CD4-positive, CD25-positive, alpha-beta regulatory T cell (primary cell): ENCODE data around the gene TMEM134. TPM values are rescaled to one million over a fixed set of nuclear protein-coding genes. Genes with fewer than 3 reads are reported as not detected.
A peak's percentile ranks its signal among the peaks of the same experiment; 100 is the strongest.
"Not testable (repeated sequence)": the region's sequence is repeated elsewhere in the genome, so short reads cannot be mapped to it uniquely, and the experiment has no call there.

Experiments used
- ATAC-seq, 2 donors: fragments of 150-1000 bp; cut with Tn5 transposase; one replicate each; pipeline ENCODE4 v1.10.0; 2021; ENCODE audit warnings: low read depth in 2 of 2, moderate number of reproducible peaks in 2 of 2, moderate library complexity in 1 of 2
- DNase-seq, 3 donors: peaks; one replicate each; pipeline versions ENCODE4 v3.0.0 to v3.0.0-alpha.2; 2012 to 2022; ENCODE audit warnings: mixed read lengths in 1 of 3
- H3K27ac ChIP-seq: one replicate; pipeline ENCODE4 v1.7.0; 2013; ENCODE audit warnings: mild to moderate bottlenecking, low read length; ENCODE audit not compliant: insufficient read depth, poor library complexity, severe bottlenecking
- H3K27me3 ChIP-seq: one replicate; pipeline ENCODE4 v1.7.0; 2013; ENCODE audit warnings: low read length; ENCODE audit not compliant: control insufficient read depth, insufficient read depth
- H3K36me3 ChIP-seq: one replicate; pipeline ENCODE4 v1.7.0; 2013; ENCODE audit warnings: mild to moderate bottlenecking, low read length, moderate library complexity; ENCODE audit not compliant: control insufficient read depth, insufficient read depth
- H3K4me1 ChIP-seq: 2 replicates; pipeline ENCODE4 v1.7.0; 2013; ENCODE audit warnings: mild to moderate bottlenecking, low read length; ENCODE audit not compliant: insufficient read depth, control insufficient read depth, poor library complexity, severe bottlenecking
- H3K4me3 ChIP-seq: one replicate; pipeline ENCODE4 v1.7.0; 2013; ENCODE audit warnings: low read depth, mild to moderate bottlenecking, low read length, moderate library complexity
- H3K9me3 ChIP-seq, 2 experiments: 1 replicate in 1 of 2; 2 replicates in 1 of 2; pipeline ENCODE4 v1.7.0; 2013; ENCODE audit warnings: low read length in 2 of 2, mild to moderate bottlenecking in 1 of 2, moderate library complexity in 1 of 2; ENCODE audit not compliant: control insufficient read depth in 2 of 2
- H3K27ac Mint-ChIP-seq, 3 donors: one replicate each; pipeline ENCODE4 v1.8.0; 2020 to 2022; ENCODE audit warnings: mild to moderate bottlenecking in 3 of 3, mixed read lengths in 3 of 3, moderate library complexity in 2 of 3
- H3K27me3 Mint-ChIP-seq: one replicate; pipeline ENCODE4 v1.8.0; 2022; ENCODE audit warnings: mild to moderate bottlenecking, mixed read lengths
- H3K36me3 Mint-ChIP-seq: one replicate; pipeline ENCODE4 v1.8.0; 2020; ENCODE audit warnings: mixed read lengths
- H3K4me1 Mint-ChIP-seq, 4 donors: one replicate each; pipeline ENCODE4 v1.8.0; 2020 to 2022; ENCODE audit warnings: mixed read lengths in 4 of 4, mild to moderate bottlenecking in 1 of 4
- H3K4me3 Mint-ChIP-seq, 4 donors: one replicate each; pipeline ENCODE4 v1.8.0; 2020 to 2022; ENCODE audit warnings: mild to moderate bottlenecking in 4 of 4, mixed read lengths in 4 of 4, moderate library complexity in 3 of 4
- H3K9me3 Mint-ChIP-seq, 7 donors: one replicate each; pipeline ENCODE4 v1.8.0; 2020 to 2022; ENCODE audit warnings: mixed read lengths in 7 of 7, mild to moderate bottlenecking in 3 of 7, moderate library complexity in 2 of 7
- polyA plus RNA-seq, 4 donors: library from polyadenylated mRNA; unstranded; fragments of 300-500 nt; fragmentation: Illumina TruSeq; gene quantifications; one replicate each; pipeline ENCODE4 v1.2.3, GENCODE V29; 2021
- total RNA-seq: library from RNA; stranded (reverse); gene quantifications from one replicate; pipeline ENCODE4 v1.2.3, GENCODE V29; 2022

Gene TMEM134
- total and polyA plus RNA-seq, 5 donors from 2014 or later: 48.7 to 228 (median 158) TPM

DNA sequence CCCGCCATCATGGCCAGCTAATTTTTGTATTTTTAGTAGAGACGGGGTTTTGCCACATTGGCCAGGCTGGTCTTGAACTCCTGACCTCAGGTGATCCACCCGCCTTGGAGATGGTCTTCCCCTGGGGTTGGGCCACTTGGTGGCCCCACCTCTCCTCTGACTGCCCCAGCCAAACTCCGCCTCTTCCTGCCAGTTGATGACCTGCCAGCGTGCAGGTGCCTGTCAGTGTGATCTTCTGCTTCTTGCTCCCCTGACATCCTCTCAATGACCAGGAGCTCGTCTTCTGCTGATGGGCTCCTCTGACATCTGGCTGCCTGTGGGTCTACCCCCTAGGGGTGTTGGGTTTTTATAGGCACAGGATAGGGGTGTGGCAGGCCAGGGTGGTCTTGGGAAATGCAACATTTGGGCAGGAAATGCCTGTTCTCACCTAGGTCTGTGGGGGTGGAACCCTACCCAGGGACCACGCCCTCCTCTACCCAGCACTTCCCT is 16.9 kb upstream of the TMEM134 start:
- Mint-ChIP-seq H3K27ac (peak overlapping the region; percentile 95 to 99 (median 99)), H3K4me1 (peaks cover 9 to 74% (median 51%) of the 10 kb centered on the region in 4 donors), H3K36me3 (peaks cover 18% of the 10 kb centered on the region), H3K4me3 (peak overlapping the region; percentile 85 to 97 (median 88))
- H3K27me3 ChIP-seq, H3K9me3 Mint-ChIP-seq, H3K27me3 Mint-ChIP-seq, ATAC-seq, H3K9me3 ChIP-seq: not testable (repeated sequence)
- peak overlapping the region; percentile 49 for H3K4me3 ChIP-seq
- H3K4me1 ChIP-seq: peaks cover 70% of the 10 kb centered on the region
- peaks cover 30% of the 10 kb centered on the region for H3K36me3 ChIP-seq
- DNase-seq: peak; percentile 24 to 83 (median 40)
- peak overlapping the region; percentile 92 for H3K27ac ChIP-seq

DNA sequence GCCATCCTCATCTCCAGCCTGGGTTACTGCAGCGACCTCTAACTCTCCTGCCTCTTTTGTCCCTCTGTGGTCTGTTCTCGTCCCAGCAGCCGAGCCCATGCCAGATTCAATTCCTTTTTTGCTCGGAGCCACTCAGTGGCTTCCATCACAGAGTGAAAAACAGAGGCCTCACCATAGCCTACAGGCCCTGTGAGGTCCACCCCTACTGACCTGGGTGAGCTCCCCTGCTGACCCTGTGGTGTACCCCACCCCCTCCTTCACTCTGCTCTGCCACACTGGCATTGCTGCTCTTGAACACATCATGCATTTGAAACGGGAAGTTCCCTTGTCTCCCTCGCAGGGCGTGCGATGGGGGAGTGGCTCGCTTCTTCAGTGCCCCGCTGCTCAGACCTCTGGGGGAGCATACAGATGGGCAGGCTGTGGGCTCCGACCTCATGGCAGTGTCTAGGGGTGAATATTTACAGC is 15.8 kb upstream of the TMEM134 start:
- peaks cover 18% of the 10 kb centered on the region for H3K36me3 Mint-ChIP-seq
- Histone ChIP-seq H3K36me3 (peaks cover 20% of the 10 kb centered on the region), H3K27ac (peak overlapping the region; percentile 92), H3K9me3 (no peaks in the 10 kb centered on the region), H3K4me1 (peaks cover 67% of the 10 kb centered on the region), H3K27me3 (no peaks in the 10 kb centered on the region), H3K4me3 (peak overlapping the region; percentile 86)
- H3K27ac Mint-ChIP-seq: peak overlapping the region; percentile 99 to 100 (median 99)
- peaks cover 4% of the 10 kb centered on the region for H3K27me3 Mint-ChIP-seq
- no peaks in the 10 kb centered on the region for H3K9me3 Mint-ChIP-seq
- ATAC-seq (no peak), DNase-seq (peak; percentile 40 to 69 (median 52))
- H3K4me3 Mint-ChIP-seq: peak overlapping the region; percentile 92 to 99 (median 96)
- H3K4me1 Mint-ChIP-seq: peaks cover 9 to 70% (median 50%) of the 10 kb centered on the region in 4 donors

GRCh38 chr11:67483831-67484665 is 15.0 kb upstream of the TMEM134 start:
- H3K4me3 Mint-ChIP-seq: peak overlapping the region; percentile 92 to 99 (median 96)
- H3K36me3 ChIP-seq: peaks cover 12% of the 10 kb centered on the region
- peak overlapping the region; percentile 86 for H3K4me3 ChIP-seq
- H3K27me3 ChIP-seq: no peaks in the 10 kb centered on the region
- peak overlapping the region; percentile 99 to 100 (median 99) for H3K27ac Mint-ChIP-seq
- H3K27ac ChIP-seq: peak overlapping the region; percentile 92
- H3K4me1 Mint-ChIP-seq: peaks cover 9 to 65% (median 46%) of the 10 kb centered on the region in 4 donors
- no peaks in the 10 kb centered on the region for H3K9me3 ChIP-seq
- peaks cover 4% of the 10 kb centered on the region for H3K27me3 Mint-ChIP-seq
- H3K9me3 Mint-ChIP-seq: no peaks in the 10 kb centered on the region
- peak in 2 of 3 donors; percentile 84 to 88 for DNase-seq
- H3K4me1 ChIP-seq: peaks cover 67% of the 10 kb centered on the region
- H3K36me3 Mint-ChIP-seq: peaks cover 14% of the 10 kb centered on the region
- peak; percentile 52 for ATAC-seq

DNA sequence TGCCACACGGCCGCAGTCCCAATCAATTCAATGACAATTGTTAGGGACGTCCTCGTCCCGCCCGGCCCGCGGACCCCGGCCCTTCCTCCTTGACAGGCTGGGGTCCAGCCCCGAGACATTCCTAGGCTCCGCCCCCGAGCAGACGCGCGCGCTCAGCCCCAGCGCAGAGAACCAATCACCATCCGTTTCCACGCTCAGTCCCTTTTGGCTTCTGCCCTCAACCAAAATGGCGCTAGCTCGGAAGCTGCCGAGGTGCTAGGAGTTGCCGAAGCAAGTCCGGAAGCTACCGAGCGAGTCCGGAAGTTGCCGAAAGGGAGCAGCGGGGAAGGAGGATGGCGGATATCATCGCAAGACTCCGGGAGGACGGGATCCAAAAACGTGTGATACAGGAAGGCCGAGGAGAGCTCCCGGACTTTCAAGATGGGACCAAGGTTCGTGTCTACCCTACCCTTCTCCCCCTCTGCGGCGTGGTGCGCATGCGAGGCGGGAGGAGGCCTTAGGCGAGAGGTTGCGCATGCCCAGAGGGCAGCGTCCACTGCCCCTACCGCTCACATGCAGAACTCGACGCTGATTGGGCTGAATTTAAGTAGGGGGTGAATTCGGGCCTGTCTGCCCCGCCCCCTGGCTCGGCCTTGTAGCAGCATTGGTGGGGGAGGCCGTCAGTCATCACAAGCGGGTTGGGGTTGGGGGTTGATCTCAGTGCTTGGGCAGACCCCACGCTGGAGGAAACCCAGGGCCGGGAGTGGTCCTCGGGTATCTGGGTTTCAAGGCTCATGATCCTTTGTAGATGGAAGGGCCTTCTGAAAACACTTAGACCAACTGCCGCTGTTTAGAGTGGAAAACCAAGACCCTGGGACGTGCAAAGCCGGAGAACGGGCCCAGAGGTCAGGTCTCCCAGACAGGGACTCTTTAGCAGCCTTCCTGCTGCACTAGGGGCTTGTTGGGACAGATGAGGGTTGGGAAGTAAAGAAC is 14.1 kb upstream of the TMEM134 start, which contains the start of gene AIP:
Gene AIP, plus strand, starts transcription at position 200 of the 972 bp plus-strand sequence. Its CDS starts 133 bp downstream, at position 333.
- Histone ChIP-seq H3K9me3 (no peaks in the 10 kb centered on the region), H3K36me3 (peaks cover 6% of the 10 kb centered on the region), H3K27me3 (no peaks in the 10 kb centered on the region), H3K27ac (peak within 1 kb of the TSS; percentile 92), H3K4me3 (peak within 1 kb of the TSS; percentile 86), H3K4me1 (peaks cover 58% of the 10 kb centered on the region)
- ATAC-seq (peak; percentile 83 to 86), DNase-seq (peak; percentile 97 to 99 (median 98))
- peaks cover 9 to 57% (median 43%) of the 10 kb centered on the region in 4 donors for H3K4me1 Mint-ChIP-seq
- H3K36me3 Mint-ChIP-seq: peaks cover 14% of the 10 kb centered on the region
- H3K9me3 Mint-ChIP-seq: no peaks in the 10 kb centered on the region
- H3K4me3 Mint-ChIP-seq: peak within 1 kb of the TSS; percentile 92 to 99 (median 96)
- peak within 1 kb of the TSS; percentile 99 to 100 (median 99) for H3K27ac Mint-ChIP-seq
- H3K27me3 Mint-ChIP-seq: peaks cover 2% of the 10 kb centered on the region

GRCh38 chr11:67482275-67482826 is 13.3 kb upstream of the TMEM134 start:
- H3K27ac ChIP-seq: peak overlapping the region; percentile 92
- peak overlapping the region; percentile 86 for H3K4me3 ChIP-seq
- H3K4me1 ChIP-seq: peaks cover 50% of the 10 kb centered on the region
- ATAC-seq: peak; percentile 5 to 9
- peaks cover 6% of the 10 kb centered on the region for H3K36me3 Mint-ChIP-seq
- no peaks in the 10 kb centered on the region for H3K9me3 ChIP-seq
- H3K9me3 Mint-ChIP-seq: no peaks in the 10 kb centered on the region
- no peaks in the 10 kb centered on the region for H3K27me3 Mint-ChIP-seq
- H3K36me3 ChIP-seq: peaks cover 2% of the 10 kb centered on the region
- peak overlapping the region; percentile 92 to 99 (median 96) for H3K4me3 Mint-ChIP-seq
- DNase-seq: no peak
- H3K4me1 Mint-ChIP-seq: peaks cover 9 to 49% (median 35%) of the 10 kb centered on the region in 4 donors
- no peaks in the 10 kb centered on the region for H3K27me3 ChIP-seq
- peak overlapping the region; percentile 99 to 100 (median 99) for H3K27ac Mint-ChIP-seq

- H3K36me3 Mint-ChIP-seq, H3K27me3 ChIP-seq, H3K27ac Mint-ChIP-seq, H3K4me1 Mint-ChIP-seq, DNase-seq, H3K9me3 ChIP-seq, H3K9me3 Mint-ChIP-seq, ATAC-seq, H3K27me3 Mint-ChIP-seq, H3K27ac ChIP-seq, H3K4me1 ChIP-seq, H3K4me3 ChIP-seq, H3K36me3 ChIP-seq: not testable (repeated sequence)
- peak overlapping the region in 1 of 4 donors; percentile 41 for H3K4me3 Mint-ChIP-seq
Observed at GRCh38 chr11:67477344-67478050, 8.4 kb upstream of the TMEM134 start.
